GM21723 (cell line): ENCODE results near the gene WDR48.

Experiments
- ATAC-seq: cut with Tn5 transposase; IDR thresholded peaks from one replicate; pipeline ENCODE4 v1.9.1; 2021; ENCODE audit warnings: mild to moderate bottlenecking, moderate library complexity; ENCODE audit not compliant: unreplicated experiment

The WDR48 gene

GRCh38 chr3:39137991-39138803 is 86.4 kb downstream of the WDR48 start:
- ATAC-seq: no peak

DNA sequence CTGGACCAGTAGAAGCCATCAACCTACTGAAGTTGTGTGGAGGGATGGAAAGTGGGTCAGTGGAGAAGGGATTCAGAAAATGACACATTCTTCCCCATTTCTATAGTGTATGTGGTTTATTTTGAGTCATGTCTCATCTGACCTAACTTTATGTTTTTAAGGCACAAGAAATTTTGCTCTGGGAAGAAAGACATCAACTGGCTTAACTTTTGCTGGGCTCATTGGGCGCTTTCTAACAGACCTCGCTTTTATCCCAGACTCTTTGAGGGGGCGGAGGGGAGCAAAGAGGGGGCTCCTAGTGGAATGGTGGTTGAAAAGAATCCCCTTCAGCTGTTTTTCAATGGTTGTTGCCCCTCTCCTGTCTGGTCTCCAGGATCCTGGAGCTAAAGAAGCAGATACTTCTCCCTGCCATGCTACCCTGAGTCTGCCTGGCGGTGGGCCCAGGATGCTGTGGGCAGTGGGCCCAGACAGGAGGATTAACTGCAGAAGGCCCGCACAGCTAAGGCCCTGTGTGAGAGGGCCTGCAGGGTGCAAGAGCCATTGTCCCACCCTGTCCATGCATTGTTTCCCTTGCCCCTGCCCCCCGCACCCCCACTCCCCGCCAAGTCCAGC is 87.1 kb downstream of the WDR48 start:
- no peak for ATAC-seq

- ATAC-seq: no peak
These were observed 87.6 kb downstream of the WDR48 start for GRCh38 chr3:39139442-39139841.

DNA sequence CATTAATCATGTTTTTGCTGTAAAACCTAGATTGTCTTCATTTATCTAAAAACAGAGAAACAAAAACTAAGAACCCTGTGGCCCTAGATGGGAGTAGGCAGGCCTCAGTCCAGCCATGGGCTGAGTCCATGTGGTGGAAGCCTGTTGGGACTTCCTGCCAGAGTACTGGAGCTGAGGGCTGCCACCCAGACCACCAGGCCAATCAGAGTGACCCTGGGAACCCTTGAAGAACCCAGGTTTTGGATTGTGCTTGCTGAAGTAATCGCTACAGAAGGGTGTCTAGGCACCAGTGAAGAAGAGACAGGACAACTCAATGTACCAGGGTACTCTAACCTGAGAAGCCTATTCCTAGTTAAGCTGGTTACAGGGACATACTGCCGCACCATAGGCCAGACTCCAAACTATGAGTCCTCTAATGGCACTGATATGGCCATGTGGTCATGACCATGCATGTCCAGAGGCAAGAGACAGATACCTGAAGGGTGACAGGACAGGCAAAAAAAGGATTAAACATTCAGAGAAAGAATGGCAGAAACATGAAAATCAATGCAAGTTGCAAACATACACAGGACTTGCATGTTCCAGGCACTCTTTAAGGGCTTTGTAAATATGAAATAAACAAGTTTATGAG is 88.6 kb downstream of the WDR48 start:
- no peak for ATAC-seq

- no peak for ATAC-seq
These were observed 89.6 kb downstream of the WDR48 start for GRCh38 chr3:39141171-39141995.

- ATAC-seq: no peak
These were observed 90.3 kb downstream of the WDR48 start for GRCh38 chr3:39142067-39142466.

- ATAC-seq: no peak
These were observed 91.5 kb downstream of the WDR48 start for GRCh38 chr3:39143051-39143885.

DNA sequence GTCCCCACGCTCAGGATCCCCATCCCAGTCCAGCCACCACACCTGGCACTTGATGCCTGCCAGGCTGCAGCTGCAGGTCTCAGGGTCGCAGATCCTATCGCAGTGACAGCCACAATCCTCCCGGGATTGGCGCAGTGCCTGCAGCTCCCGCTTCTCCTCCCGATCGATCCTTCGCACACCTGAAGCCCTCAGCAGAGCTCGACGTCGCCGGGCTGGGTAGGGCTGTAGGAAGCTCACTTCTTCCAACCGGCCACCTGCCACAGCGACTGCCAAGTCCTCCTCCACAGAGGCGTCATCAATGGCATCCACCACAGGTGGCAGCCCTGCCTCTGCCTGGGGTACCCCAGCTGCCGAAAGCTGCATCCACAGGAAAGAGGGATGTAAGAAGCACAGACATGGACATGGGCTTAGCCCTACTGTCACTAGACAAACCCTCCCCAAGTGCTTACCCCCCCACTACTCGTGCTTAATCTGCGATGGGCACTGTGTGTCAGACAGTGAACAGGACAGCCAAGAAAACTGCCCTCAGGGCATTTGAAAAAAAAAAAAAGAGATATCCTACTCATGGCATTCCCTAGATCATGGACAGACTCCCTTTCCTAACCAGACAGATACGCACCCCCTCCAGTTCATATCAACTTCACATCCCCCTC is 92.4 kb downstream of the WDR48 start:
- no peak for ATAC-seq

GRCh38 chr3:39144748-39145380 is 93.0 kb downstream of the WDR48 start:
- ATAC-seq: no peak

GRCh38 chr3:39146083-39146501 is 94.3 kb downstream of the WDR48 start:
- ATAC-seq: no peak
